IPS DF 6.9 (cell line): ENCODE data around the gene C2CD4C.

Experiments used
- DNase-seq: peaks from one replicate; pipeline ENCODE4 v3.0.0-alpha.2; 2013; ENCODE audit warnings: low read depth, low spot score
- H3K27ac ChIP-seq: one replicate; pipeline ENCODE4 v1.5.1; 2013; ENCODE audit warnings: low read length, control low read depth
- H3K27me3 ChIP-seq: 2 replicates; pipeline ENCODE4 v1.6.1; 2013; ENCODE audit warnings: mild to moderate bottlenecking, low read length; ENCODE audit not compliant: control insufficient read depth, insufficient read depth
- H3K36me3 ChIP-seq: 2 replicates; pipeline ENCODE4 v1.6.1; 2013; ENCODE audit warnings: low read length; ENCODE audit not compliant: control insufficient read depth, insufficient read depth
- H3K4me1 ChIP-seq: 2 replicates; pipeline ENCODE4 v1.6.1; 2013; ENCODE audit warnings: low read length; ENCODE audit not compliant: control insufficient read depth, insufficient read depth
- H3K4me3 ChIP-seq: 2 replicates; pipeline ENCODE4 v1.5.1; 2013; ENCODE audit warnings: mild to moderate bottlenecking, low read length
- H3K9me3 ChIP-seq: 2 replicates; pipeline ENCODE4 v1.6.1; 2013; ENCODE audit warnings: low read length, inconsistent platforms; ENCODE audit not compliant: control insufficient read depth, insufficient read depth
- WGBS: extraction: QIAGEN DNeasy Blood & Tissue Kit; methylation state at CpG from one replicate; pipeline ENCODE4 v1.1.7; 2013; ENCODE audit warnings: mixed read lengths, missing lambda C conversion rate; ENCODE audit not compliant: insufficient read length, insufficient coverage; 5-methylcytosine and 5-hydroxymethylcytosine counted together

The C2CD4C gene

DNA sequence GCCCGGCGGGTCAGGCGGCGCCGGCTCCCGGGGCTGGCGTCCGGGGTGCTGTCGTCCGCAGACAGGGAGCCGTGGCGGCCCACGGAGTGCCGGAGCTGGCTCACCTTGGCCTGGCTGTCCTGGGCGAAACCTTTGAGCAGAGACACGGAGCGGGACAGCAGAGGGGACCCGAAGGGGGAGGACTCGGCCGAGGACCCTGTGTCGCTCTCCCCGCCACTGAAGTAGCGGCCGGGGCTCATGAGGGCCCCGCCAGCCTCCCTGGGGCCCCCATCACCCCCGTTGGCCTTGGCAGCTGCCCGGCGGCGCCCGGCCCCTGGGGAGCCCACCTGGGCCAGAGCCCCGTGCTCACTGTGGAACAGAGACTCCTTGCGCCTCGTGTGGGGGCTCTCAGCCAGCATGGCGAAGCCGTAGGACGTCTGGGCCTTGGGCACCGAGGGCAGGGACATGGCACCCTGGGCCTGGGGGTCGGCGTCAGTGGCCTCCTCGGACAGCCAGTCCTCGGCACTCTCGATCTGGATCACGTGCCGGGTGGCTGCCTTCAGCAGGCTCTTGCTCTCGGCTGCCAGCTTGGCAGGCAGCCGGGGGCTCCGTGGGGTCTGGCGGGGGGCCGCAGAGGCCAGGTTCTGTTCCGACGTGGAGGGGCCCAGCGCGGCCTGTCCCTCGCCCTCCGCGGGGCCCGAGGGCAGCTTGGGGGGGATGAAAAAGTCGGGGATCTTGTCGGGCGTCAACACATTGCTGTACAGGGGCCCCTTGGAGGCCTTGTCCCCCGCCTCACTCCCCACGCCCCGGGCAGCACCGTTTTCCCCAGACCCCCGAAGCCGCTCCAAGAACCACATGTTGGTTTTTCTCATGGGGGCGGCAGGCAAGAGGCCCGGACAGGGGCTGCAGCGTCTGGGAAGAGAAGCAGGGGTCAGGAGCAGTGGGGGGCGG lies 1.2 kb downstream of the C2CD4C start:
- Histone ChIP-seq H3K36me3 (no peaks in the 10 kb centered on the region), H3K27me3 (no peaks in the 10 kb centered on the region; the same call in 1 of the 2 replicates), H3K27ac (no peak overlapping the region), H3K4me1 (0 out of 2 replicates have a peak, but pooled peaks cover 3% of the 10 kb centered on the region), H3K9me3 (no peaks in the 10 kb centered on the region), H3K4me3 (no peak overlapping the region; the same call in 1 of the 2 replicates)
- whole genome bisulfite sequencing: no CpG with 5 or more reads among the region's 70 CpGs
- no peak for DNase-seq

GRCh38 chr19:406971-407510 lies 1.9 kb downstream of the C2CD4C start:
- no peaks in the 10 kb centered on the region for H3K36me3 ChIP-seq
- no peak overlapping the region for H3K4me3 ChIP-seq
- WGBS: no CpG with 5 or more reads among the region's 48 CpGs
- no peaks in the 10 kb centered on the region for H3K9me3 ChIP-seq
- 0 out of 2 replicates have a peak, but pooled peaks cover 3% of the 10 kb centered on the region for H3K4me1 ChIP-seq
- H3K27ac ChIP-seq: no peak overlapping the region
- DNase-seq: no peak
- no peaks in the 10 kb centered on the region; the same call in none of the 2 replicates for H3K27me3 ChIP-seq

GRCh38 chr19:406135-406781 lies 2.7 kb downstream of the C2CD4C start:
- H3K27ac ChIP-seq: no peak overlapping the region
- WGBS: no CpG with 5 or more reads among the region's 41 CpGs
- H3K4me1 ChIP-seq: 0 out of 2 replicates have a peak, but pooled peaks cover 1% of the 10 kb centered on the region
- H3K36me3 ChIP-seq: no peaks in the 10 kb centered on the region
- H3K27me3 ChIP-seq: no peaks in the 10 kb centered on the region; the same call in none of the 2 replicates
- no peak overlapping the region for H3K4me3 ChIP-seq
- no peaks in the 10 kb centered on the region for H3K9me3 ChIP-seq
- DNase-seq: no peak

GRCh38 chr19:405121-405965 lies 3.6 kb downstream of the C2CD4C start:
- Histone ChIP-seq H3K4me1 (0 out of 2 replicates have a peak, but pooled peaks cover 1% of the 10 kb centered on the region), H3K27ac (no peak overlapping the region), H3K36me3 (no peaks in the 10 kb centered on the region), H3K4me3 (no peak overlapping the region), H3K27me3 (no peaks in the 10 kb centered on the region; the same call in none of the 2 replicates), H3K9me3 (no peaks in the 10 kb centered on the region)
- DNase-seq: no peak
- no CpG with 5 or more reads among the region's 29 CpGs for WGBS

DNA sequence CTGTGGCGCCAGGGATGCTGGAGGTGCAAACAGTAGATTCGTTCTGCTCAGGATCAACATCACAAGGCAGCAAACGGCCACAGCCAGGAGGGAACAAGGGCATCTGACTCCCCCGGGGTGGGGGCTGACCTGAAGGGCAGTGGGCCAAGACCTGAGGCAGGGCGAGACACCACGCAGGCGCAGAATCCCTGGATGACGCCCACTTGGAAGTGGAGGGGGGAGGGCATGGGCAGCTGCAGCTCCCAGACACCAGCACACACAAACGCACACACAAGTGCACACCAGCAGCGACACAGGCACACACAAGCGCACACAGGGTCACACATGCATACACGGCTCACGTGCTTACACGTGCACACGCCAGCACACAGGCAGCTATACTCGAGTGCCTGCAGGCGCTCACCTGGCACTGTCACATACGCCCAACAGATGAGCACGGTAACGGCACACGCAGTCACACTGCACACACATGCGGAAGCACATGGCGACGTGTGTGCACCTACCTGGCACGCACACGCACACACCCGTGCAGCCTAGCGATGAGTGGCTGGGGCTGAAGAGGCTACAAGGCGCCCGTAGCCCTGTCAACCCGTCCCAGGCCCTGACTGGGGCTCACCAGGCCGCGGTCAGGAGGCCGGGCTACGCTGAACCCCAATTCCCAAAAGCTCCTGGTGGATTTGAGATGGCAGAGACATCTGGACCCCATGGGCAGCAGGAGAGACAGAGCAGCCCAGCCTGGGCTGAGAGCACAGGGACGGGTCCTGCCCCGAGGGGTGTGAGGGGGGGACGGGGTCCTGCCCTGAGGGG lies 5.5 kb downstream of the C2CD4C start:
- Histone ChIP-seq H3K4me1 (no peaks in the 10 kb centered on the region; the same call in 1 of the 2 replicates), H3K9me3 (no peaks in the 10 kb centered on the region), H3K27ac (no peak overlapping the region), H3K4me3 (no peak overlapping the region), H3K36me3 (no peaks in the 10 kb centered on the region), H3K27me3 (no peaks in the 10 kb centered on the region; the same call in 1 of the 2 replicates)
- WGBS: no CpG with 5 or more reads among the region's 38 CpGs
- DNase-seq: no peak

- H3K36me3 ChIP-seq: no peaks in the 10 kb centered on the region
- DNase-seq: no peak
- H3K4me3 ChIP-seq: no peak overlapping the region
- no peak overlapping the region for H3K27ac ChIP-seq
- H3K9me3 ChIP-seq: no peaks in the 10 kb centered on the region
- no peaks in the 10 kb centered on the region; the same call in 1 of the 2 replicates for H3K4me1 ChIP-seq
- H3K27me3 ChIP-seq: no peaks in the 10 kb centered on the region; the same call in 1 of the 2 replicates
- no CpG with 5 or more reads among the region's 11 CpGs for WGBS
Observed at GRCh38 chr19:402786-403185, 6.2 kb downstream of the C2CD4C start.

DNA sequence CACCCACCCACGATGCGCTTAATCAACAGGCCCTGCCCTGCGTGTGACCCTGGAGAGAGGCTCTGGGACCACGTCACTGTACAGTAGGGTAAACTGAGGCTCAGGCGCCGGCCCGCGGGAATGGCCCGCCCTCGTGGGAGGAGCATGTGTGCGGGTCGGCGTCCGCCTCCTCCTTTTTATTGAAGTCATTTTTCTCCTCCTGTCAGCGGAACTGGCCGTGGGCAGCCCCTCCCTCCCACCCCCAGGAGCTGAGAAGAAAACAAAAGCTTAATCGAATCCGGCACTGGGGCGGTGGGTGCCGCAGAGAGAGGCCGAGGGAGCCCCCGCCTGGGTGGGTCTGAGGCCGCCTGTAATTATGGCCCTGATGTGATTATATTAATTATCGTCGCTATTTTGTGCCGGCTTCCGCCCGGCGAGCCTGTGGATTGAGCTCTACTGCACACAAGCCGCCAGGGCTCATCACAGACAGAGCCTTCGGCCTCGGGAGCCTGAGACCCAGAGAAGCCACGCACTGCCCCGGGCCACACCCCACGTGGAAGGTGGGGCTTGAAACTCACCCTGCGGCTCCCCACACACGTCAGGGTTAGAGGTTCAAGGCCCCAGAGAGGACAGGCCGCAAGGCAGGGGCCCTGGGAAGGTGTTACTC lies 7.0 kb downstream of the C2CD4C start:
- no peaks in the 10 kb centered on the region for H3K36me3 ChIP-seq
- no peaks in the 10 kb centered on the region for H3K9me3 ChIP-seq
- no peak overlapping the region for H3K4me3 ChIP-seq
- H3K4me1 ChIP-seq: no peaks in the 10 kb centered on the region; the same call in 1 of the 2 replicates
- H3K27ac ChIP-seq: no peak overlapping the region
- no peak for DNase-seq
- no peaks in the 10 kb centered on the region; the same call in 1 of the 2 replicates for H3K27me3 ChIP-seq
- no CpG with 5 or more reads among the region's 38 CpGs for WGBS

- Histone ChIP-seq H3K27ac (no peak overlapping the region), H3K36me3 (no peaks in the 10 kb centered on the region), H3K27me3 (no peaks in the 10 kb centered on the region; the same call in 1 of the 2 replicates), H3K4me1 (no peaks in the 10 kb centered on the region; the same call in 1 of the 2 replicates), H3K9me3 (no peaks in the 10 kb centered on the region), H3K4me3 (no peak overlapping the region)
- no CpG with 5 or more reads among the region's 43 CpGs for WGBS
- DNase-seq: no peak
Observed at GRCh38 chr19:400976-401865, 7.7 kb downstream of the C2CD4C start.
